Activated CD8-positive, alpha-beta T cell treated with anti-CD3 and anti-CD28 coated beads for 36 hours (primary cell): ENCODE data around the gene MICALL2. TPM values are rescaled to one million over a fixed set of nuclear protein-coding genes. Genes with fewer than 3 reads are reported as not detected.
A peak's percentile ranks its signal among the peaks of the same experiment; 100 is the strongest.

Source experiments
- ATAC-seq: fragments of 200-7000 bp; cut with Tn5 transposase; one replicate; pipeline ENCODE4 v1.10.0; 2021; ENCODE audit warnings: mild to moderate bottlenecking, moderate library complexity
- CTCF ChIA-PET: fragments of 350-600 bp; sonication (Branson Sonifier 250); formaldehyde crosslinking; loops from one replicate; lab custom pipeline; 2021; ENCODE audit warnings: antibody characterized with exemption; lab: Charles Lee
- POLR2A ChIA-PET: fragments of 350-600 bp; sonication (Branson Sonifier 250); formaldehyde crosslinking; loops from one replicate; lab custom pipeline; 2021; ENCODE audit warnings: antibody characterized with exemption; lab: Charles Lee
- DNase-seq: peaks from one replicate; pipeline ENCODE4 v3.0.0-alpha.2; 2020
- H3K27ac Mint-ChIP-seq: one replicate; pipeline ENCODE4 v1.8.0; 2021; ENCODE audit warnings: mild to moderate bottlenecking, mixed read lengths
- H3K27me3 Mint-ChIP-seq: one replicate; pipeline ENCODE4 v1.8.0; 2021; ENCODE audit warnings: mixed read lengths
- H3K36me3 Mint-ChIP-seq: one replicate; pipeline ENCODE4 v1.8.0; 2021; ENCODE audit warnings: low read depth, mixed read lengths
- H3K4me1 Mint-ChIP-seq: one replicate; pipeline ENCODE4 v1.8.0; 2021; ENCODE audit warnings: low read depth, mixed read lengths
- H3K4me3 Mint-ChIP-seq: one replicate; pipeline ENCODE4 v1.8.0; 2021; ENCODE audit warnings: mild to moderate bottlenecking, moderate library complexity, mixed read lengths
- H3K9me3 Mint-ChIP-seq: one replicate; pipeline ENCODE4 v1.8.0; 2021; ENCODE audit warnings: mixed read lengths
- CTCF ChIP-seq: fragments of 200-600 bp; IDR thresholded peaks from one replicate; pipeline ENCODE4 v1.8.0; 2022; ENCODE audit warnings: antibody characterized with exemption, mild to moderate bottlenecking
- intact Hi-C: fragments of 100-400 bp; cut with micrococcal nuclease; formaldehyde crosslinking; loops from one replicate; pipeline ENCODE4 v1.10.0; 2022
- total RNA-seq, 2 experiments: library from RNA; stranded (reverse); gene quantifications; one replicate each; pipeline ENCODE4 v1.2.3, GENCODE V29; 2021

MICALL2 gene
- total RNA-seq, 2 experiments from 2014 or later = 3.0 to 4.2 TPM

- ChIA-PET CTCF (interaction anchor here (1.1 to 1.4 kb wide), 2 partner anchors 17 to 24 kb away, joined by 4 to 6 read pairs; no protein-coding TSS in a partner anchor), POLR2A (no interaction called here)
- ATAC-seq = no peak
- Mint-ChIP-seq H3K9me3 (no peaks in the 10 kb centered on the region), H3K27ac (no peak overlapping the region), H3K4me3 (no peak overlapping the region), H3K36me3 (no peaks in the 10 kb centered on the region), H3K27me3 (no peaks in the 10 kb centered on the region), H3K4me1 (no peaks in the 10 kb centered on the region)
- no peak for TF ChIP-seq CTCF
- intact Hi-C loops = no loop called here
- no peak for DNase-seq
Measured at GRCh38 chr7:1449951-1450350, 9.3 kb downstream of the MICALL2 start.

GRCh38 chr7:1449501-1449900, 9.8 kb downstream of the MICALL2 start:
- ChIA-PET POLR2A (no interaction called here), CTCF (interaction anchor here (1.1 to 1.4 kb wide), 2 partner anchors 17 to 25 kb away, joined by 4 to 6 read pairs; no protein-coding TSS in a partner anchor)
- no peak for TF ChIP-seq CTCF
- no peak for ATAC-seq
- H3K27me3 Mint-ChIP-seq = no peaks in the 10 kb centered on the region
- H3K9me3 Mint-ChIP-seq = no peaks in the 10 kb centered on the region
- H3K4me3 Mint-ChIP-seq = no peak overlapping the region
- intact Hi-C loops = no loop called here
- H3K4me1 Mint-ChIP-seq = no peaks in the 10 kb centered on the region
- no peak overlapping the region for H3K27ac Mint-ChIP-seq
- DNase-seq = no peak
- no peaks in the 10 kb centered on the region for H3K36me3 Mint-ChIP-seq

GRCh38 chr7:1448958-1449357, 10.3 kb downstream of the MICALL2 start:
- TF ChIP-seq CTCF = no peak
- ATAC-seq (no peak), DNase-seq (no peak)
- CTCF ChIA-PET = interaction anchor here (1.1 kb wide), 2 partner anchors 17 to 25 kb away, joined by 4 to 6 read pairs; no protein-coding TSS in a partner anchor
- Mint-ChIP-seq H3K27me3 (no peaks in the 10 kb centered on the region), H3K9me3 (no peaks in the 10 kb centered on the region), H3K4me3 (no peak overlapping the region), H3K36me3 (no peaks in the 10 kb centered on the region), H3K4me1 (no peaks in the 10 kb centered on the region), H3K27ac (no peak overlapping the region)
- POLR2A ChIA-PET = no interaction called here
- intact Hi-C loops = no loop called here

- ATAC-seq = no peak
- H3K4me1 Mint-ChIP-seq = no peaks in the 10 kb centered on the region
- ChIA-PET CTCF (interaction anchor here (1.7 kb wide), 1 partner anchor 26 kb away, joined by 5 read pairs; no protein-coding TSS in a partner anchor), POLR2A (no interaction called here)
- intact Hi-C loops = no loop called here
- no peak for TF ChIP-seq CTCF
- no peaks in the 10 kb centered on the region for H3K9me3 Mint-ChIP-seq
- H3K36me3 Mint-ChIP-seq = no peaks in the 10 kb centered on the region
- H3K27me3 Mint-ChIP-seq = no peaks in the 10 kb centered on the region
- H3K27ac Mint-ChIP-seq = no peak overlapping the region
- DNase-seq = no peak
- H3K4me3 Mint-ChIP-seq = no peak overlapping the region
Measured at GRCh38 chr7:1447551-1448244, 11.6 kb downstream of the MICALL2 start.

- ChIA-PET CTCF (interaction anchor here (1.7 kb wide), 1 partner anchor 27 kb away, joined by 5 read pairs; no protein-coding TSS in a partner anchor), POLR2A (no interaction called here)
- Mint-ChIP-seq H3K4me1 (no peaks in the 10 kb centered on the region), H3K27ac (no peak overlapping the region), H3K27me3 (no peaks in the 10 kb centered on the region), H3K9me3 (no peaks in the 10 kb centered on the region), H3K4me3 (no peak overlapping the region), H3K36me3 (no peaks in the 10 kb centered on the region)
- no peak for TF ChIP-seq CTCF
- intact Hi-C loops = no loop called here
- ATAC-seq (peak; percentile 27), DNase-seq (no peak)
Measured at GRCh38 chr7:1447112-1447511, 12.2 kb downstream of the MICALL2 start.
